Activated CD8-positive, alpha-beta memory T cell treated with anti-CD3 and anti-CD28 coated beads, Interleukin-2, amount 50 U/mL, for 1 hour (primary cell): Measurements from ENCODE around the gene GNA15.

Experiments used
- DNase-seq: peaks from one replicate; pipeline ENCODE4 v3.0.0-alpha.2; 2020; ENCODE audit errors: extremely low read depth

GNA15 gene

GRCh38 chr19:3208317-3209207 lies 72.7 kb downstream of the GNA15 start:
- DNase-seq = no peak

- DNase-seq = no peak
Observed at GRCh38 chr19:3210347-3211017, 74.6 kb downstream of the GNA15 start.

GRCh38 chr19:3211191-3211590 lies 75.4 kb downstream of the GNA15 start:
- DNase-seq = no peak

DNA sequence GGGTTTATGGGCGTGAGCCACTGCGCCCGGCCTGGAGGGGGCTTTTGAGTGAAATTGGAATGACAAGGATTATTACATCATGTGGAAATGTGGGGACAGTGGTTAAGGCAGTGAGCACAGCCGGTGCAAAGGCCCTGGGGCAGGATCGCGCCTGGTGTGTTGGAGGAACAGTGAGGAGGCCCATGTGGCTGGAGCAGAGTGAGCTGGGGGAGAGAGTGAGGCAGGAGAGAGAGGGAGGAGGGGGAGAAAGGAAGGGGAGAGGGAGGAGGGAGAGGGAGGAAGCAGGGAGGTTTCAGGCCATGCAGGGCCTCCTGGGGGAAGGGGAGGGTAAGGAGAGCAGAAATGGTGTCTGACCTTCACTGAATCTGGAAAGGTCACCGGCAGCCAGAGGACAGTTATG lies 77.3 kb downstream of the GNA15 start:
- DNase-seq = no peak
